Stimulated activated CD4-positive, alpha-beta T cell treated with anti-CD3 and anti-CD28 coated beads, Interleukin-15, amount 100 ng/mL, for 1 hour (primary cell): ENCODE data around the gene DLG5.

ENCODE experiments used
- DNase-seq, 2 donors: peaks; one replicate each; pipeline ENCODE4 v3.0.0-alpha.2; 2020; ENCODE audit warnings: low read depth in 1 of 2, low spot score in 1 of 2

DLG5 gene, protein sequence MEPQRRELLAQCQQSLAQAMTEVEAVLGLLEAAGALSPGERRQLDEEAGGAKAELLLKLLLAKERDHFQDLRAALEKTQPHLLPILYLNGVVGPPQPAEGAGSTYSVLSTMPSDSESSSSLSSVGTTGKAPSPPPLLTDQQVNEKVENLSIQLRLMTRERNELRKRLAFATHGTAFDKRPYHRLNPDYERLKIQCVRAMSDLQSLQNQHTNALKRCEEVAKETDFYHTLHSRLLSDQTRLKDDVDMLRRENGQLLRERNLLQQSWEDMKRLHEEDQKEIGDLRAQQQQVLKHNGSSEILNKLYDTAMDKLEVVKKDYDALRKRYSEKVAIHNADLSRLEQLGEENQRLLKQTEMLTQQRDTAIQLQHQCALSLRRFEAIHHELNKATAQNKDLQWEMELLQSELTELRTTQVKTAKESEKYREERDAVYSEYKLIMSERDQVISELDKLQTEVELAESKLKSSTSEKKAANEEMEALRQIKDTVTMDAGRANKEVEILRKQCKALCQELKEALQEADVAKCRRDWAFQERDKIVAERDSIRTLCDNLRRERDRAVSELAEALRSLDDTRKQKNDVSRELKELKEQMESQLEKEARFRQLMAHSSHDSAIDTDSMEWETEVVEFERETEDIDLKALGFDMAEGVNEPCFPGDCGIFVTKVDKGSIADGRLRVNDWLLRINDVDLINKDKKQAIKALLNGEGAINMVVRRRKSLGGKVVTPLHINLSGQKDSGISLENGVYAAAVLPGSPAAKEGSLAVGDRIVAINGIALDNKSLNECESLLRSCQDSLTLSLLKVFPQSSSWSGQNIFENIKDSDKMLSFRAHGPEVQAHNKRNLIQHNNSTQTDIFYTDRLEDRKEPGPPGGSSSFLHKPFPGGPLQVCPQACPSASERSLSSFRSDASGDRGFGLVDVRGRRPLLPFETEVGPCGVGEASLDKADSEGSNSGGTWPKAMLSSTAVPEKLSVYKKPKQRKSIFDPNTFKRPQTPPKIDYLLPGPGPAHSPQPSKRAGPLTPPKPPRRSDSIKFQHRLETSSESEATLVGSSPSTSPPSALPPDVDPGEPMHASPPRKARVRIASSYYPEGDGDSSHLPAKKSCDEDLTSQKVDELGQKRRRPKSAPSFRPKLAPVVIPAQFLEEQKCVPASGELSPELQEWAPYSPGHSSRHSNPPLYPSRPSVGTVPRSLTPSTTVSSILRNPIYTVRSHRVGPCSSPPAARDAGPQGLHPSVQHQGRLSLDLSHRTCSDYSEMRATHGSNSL (N-terminal part only)

GRCh38 chr10:77926566-77927401 is at the start of gene DLG5:
Gene DLG5 (minus strand): TSS chr10:77926755. CDS start chr10:77926520, 235 bp downstream.
- no peak for DNase-seq

DNA sequence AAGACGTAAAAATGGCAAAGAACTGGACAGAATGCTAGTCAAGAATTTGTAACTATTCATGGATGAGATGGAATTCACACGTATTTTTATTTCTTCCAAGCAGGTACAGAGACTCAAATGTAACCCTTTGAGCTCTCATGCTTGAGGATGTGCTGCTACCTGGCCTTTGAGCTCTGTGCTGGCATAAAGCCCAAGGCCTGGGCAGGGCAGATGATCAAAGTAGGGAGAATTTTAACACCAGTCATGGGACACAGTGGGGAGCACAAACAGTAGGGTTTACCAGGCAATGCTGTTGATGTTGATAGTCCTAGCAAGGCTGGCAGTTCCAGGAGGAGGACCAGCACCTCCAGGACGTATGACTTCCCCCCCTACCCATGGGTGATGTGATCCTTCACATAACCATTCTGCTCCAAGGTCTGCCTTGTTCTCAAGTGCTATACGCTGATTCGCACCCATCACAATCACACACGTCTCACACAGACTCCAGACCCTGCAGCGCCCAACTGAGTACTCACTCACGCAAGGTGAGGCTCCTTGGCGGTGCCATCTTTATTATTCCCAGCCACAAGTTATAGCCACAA is 48.6 kb upstream of the DLG5 start:
- DNase-seq, result no peak

GRCh38 chr10:77974396-77975074 is 48.0 kb upstream of the DLG5 start:
- DNase-seq, result no peak

DNA sequence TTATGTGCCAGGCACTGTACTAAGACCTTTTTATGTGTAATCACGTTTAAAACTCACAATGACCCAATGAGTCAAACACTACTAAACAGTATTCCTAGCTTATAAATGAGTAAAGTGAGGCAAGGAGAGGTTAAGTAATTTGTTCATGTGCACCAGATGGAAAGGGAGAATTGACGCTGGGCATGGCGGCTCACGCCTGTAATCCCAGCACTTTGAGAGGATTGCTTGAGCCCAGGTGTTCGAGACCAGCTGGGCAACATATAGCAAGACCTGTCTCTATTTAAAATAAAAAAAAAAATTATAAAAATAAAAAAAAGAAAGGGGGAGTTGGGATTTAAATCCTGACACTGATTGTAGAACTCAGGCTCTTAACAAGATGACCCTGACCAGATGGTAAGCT is 46.7 kb upstream of the DLG5 start:
- no peak for DNase-seq

DNA sequence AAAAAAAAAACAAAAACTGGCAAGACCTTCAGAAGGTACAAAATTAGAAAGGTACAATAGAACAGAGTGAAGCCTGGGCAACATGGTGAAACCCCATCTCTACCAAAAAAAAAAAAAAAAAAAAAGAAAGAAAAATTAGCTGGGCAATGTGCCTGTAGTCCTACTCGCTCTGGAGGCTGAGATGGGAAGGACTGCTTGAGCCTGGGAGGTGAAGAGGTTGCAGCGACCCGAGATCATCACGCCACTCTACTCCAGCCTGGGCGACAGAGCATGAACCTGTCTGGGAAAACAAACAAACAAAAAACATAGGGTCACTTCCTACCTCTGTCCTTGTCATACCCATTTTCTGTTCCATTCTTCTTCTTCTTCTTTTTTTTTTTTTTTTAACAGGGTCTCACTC is 45.6 kb upstream of the DLG5 start:
- DNase-seq, result no peak

DNA sequence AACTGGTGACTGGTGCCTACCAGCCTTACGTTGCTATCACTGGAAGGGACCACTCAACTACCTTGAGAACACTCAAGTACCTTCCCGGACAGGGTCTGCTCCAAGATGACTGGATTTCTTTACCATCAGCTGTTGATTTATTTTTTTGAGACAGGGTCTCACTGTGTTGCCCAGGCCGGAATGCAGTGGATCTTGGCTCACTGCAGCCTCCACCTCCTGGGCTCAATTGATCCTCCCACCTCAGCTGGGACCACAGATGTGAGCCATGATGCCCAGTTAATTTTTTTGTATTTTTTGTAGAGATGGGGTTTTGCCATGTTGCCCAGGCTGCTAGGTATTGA is 45.2 kb upstream of the DLG5 start:
- no peak for DNase-seq

DNA sequence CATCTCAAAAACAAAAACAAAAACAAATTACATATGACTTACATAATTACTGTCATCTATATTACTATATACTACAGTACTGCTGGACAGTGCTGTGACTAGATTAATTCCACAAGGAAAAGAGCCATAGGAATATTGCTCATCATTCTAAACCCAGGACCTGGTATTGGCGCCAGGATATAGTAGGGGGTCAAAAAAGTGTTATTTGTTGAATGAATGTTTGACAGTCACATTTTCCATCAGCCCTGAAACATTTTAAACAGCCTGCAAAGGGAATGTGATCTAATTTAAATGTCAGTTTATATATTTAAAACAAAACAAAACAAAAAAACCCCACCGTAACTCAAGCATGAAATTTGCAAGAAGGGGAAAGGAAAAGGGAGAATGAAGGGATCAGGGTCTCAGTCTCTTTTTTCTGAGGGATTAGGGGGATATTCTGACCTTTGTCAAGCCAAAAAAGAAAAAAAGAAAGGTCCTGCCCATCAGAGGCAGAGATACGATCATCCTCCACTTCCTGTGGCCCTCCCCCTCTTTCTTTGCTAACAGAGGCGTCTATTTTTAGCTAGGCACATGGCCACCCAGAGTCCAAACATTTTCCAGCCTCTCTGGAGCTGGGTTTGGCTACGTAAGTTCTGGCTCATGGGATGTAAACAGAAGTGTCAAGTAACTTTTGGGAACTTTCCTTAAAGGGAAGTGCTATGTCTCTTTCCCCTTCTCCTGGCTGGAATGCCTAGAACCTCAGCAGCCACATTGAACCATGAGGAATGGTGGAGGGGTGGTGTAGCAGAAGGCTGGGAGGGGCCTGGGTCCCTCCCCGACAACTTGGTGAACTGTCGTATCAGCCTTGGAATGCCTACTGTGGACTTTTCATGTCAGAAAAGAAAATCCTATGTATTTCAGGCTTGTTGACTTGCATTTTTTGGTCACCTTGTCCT is 44.6 kb upstream of the DLG5 start:
- no peak for DNase-seq

GRCh38 chr10:77969114-77969513 is 42.6 kb upstream of the DLG5 start:
- no peak for DNase-seq

DNA sequence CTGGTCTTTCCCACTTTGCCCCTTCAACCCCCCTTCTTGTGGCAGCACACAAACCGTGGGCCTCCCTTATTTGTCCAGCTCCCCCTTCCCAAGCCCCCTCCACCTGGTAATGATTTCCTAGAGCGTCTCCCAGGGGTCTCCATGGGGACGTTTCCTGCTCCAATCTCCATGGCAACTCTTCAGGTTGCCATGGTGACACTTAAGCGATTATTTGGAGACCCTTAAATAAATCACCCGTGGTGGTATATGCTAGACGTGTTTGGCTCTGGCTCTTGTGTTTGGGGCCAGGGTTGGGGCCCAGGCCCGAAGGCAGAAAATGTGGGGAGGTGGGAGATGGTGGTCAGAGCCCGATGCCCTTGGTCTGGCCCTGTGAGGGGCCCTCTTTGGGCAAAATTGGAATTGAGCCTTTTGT is 41.1 kb upstream of the DLG5 start:
- DNase-seq, result no peak

DNA sequence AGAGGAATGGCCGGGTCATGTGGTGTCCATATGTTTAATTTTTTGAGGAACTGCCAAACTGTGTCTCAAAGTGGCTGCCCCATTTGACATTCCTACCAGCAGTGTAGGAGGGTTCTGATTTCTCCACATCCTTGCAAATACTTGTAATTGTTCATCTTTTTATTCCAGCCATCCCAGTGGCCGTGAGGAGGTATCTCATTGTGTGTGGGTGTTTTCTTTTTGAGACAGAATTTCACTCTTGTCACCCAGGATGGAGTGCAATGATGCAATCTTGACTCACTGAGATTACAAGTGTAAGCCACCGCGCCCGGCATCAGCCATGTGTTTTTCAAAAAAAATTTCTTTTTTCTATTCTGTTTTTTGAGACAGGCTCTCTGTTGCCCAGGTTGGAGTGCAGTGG is 38.7 kb upstream of the DLG5 start:
- no peak for DNase-seq

GRCh38 chr10:77964811-77965210 is 38.3 kb upstream of the DLG5 start:
- DNase-seq, result no peak

- DNase-seq, result no peak
These were observed 37.3 kb upstream of the DLG5 start for GRCh38 chr10:77963901-77964300.

DNA sequence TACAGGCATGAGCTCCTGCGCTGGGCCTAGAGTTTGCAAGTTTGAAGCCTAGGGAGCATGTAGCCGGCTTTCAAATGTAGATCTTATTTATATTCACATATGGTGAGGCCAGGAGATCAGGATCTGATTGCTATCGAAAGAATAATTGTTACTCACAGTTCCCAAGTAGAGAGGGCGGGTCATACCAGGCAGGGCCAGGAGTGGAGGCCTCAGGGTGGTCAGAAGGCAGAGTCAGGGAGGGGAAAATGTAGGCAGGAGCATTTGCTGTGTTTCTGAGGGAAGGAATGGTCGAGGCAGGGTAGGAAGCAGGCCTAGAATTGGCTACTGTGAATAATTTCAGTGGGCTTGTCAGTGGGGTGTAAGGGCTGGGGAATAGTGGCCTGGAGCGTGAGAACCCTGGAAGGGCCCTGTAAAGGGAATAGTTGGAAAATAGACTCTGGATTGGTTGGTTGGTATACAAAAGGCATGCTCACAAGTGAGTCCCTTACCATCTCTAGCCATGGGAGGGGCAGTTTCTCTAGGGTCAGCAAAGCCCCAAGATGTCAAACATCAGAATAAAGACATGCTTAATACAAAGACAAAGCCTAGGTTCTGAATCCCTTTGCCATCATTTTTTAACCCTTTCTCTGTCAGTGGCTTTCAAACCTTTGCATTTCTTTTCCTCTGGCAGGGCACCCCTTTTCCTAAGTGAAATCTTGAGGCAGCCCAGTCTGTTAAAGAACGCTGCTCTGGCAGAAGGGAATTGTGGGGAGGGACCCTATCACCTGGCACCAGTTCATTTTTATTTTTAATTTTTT is 36.0 kb upstream of the DLG5 start:
- DNase-seq, result no peak

DNA sequence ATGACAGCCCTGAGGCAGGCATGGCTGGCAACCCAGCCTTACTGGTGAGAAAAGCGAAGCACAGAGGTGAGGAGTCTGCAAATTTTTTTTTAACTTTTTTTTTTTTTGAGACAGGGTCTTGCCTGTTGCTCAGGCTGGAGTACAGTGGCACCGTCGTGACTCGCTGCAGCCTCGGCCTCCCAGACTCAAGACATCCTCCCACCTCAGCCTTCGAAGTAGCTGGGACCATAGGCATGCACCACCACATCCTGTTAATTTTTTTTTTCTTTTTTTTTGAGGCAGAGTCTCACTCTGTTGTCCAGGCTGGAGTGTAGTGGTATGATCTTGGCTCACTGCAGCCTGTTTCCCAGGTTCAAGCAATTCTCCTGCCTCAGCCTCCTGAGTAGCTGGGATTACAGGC is 35.1 kb upstream of the DLG5 start:
- no peak for DNase-seq

DNA sequence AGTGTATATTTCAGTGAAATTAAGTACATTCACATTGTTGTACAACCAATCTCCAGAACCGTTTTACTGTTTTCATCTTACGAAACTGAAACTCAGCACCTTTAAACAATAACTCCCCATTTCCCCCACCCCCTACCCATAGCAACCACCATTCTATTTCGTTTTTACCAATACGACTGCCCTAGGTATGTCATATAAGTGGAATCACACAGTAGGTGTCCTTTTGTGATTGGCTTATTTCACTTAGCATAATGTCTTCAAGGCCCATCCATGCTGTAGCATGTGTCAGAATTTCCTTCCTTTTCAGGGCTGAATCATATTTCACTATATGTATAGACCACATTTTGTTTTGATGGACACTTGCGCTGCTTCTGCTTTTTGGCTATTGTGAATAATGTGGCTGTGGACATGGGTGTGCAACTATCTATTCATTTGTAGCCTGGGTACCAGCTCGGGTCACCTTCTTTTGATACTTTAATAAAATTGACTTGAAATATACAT is 34.3 kb upstream of the DLG5 start:
- DNase-seq, result no peak

DNA sequence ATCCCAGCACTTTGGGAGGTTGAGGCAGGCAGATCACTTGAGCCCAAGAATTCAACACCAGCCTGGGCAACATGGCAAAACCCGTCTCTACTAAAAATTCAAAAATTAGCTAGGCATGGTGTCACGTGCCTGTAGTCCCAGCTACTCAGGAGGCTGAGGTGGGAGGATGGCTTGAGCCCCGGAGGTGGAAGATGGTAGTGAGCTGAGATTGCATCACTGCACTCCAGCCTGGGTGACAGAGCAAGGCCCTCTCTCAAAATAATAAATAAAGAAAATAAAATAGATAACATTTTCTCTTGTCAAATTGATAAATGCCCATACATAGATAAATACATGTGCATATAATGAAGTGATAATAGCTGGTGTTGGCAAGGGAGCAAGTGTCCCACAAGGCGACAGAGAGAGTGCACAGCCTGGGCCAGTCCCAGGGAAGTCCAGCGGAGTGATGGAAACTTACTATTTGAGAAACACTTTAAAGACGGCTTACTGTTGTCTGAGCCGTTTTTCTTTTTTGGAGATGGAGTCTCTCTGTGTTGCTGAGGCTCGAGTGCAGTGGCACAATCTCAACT is 33.4 kb upstream of the DLG5 start:
- DNase-seq, result no peak

- no peak for DNase-seq
These were observed 32.8 kb upstream of the DLG5 start for GRCh38 chr10:77959384-77959783.
